Stomach (tissue), 9 donors: ENCODE measurements around the gene CA6. TPM values are rescaled to one million over a fixed set of nuclear protein-coding genes. Genes with fewer than 3 reads are reported as not detected.

Source experiments
- DNase-seq, 2 donors: peaks; one replicate each; pipeline versions ENCODE4 v3.0.0 to v3.0.0-alpha.2; 2013 to 2019
- H3K27ac ChIP-seq, 5 donors: fragments of 200-600 bp in 4 of 5; sonication (generic) in 4 of 5; one replicate each; pipeline ENCODE4 v1.5.1; 2013 to 2019; ENCODE audit warnings: mild to moderate bottlenecking in 1 of 5, moderate library complexity in 1 of 5
- H3K27me3 ChIP-seq, 3 donors: fragments of 200-600 bp; sonication (generic); one replicate each; pipeline ENCODE4 v1.5.1; 2017 to 2019; ENCODE audit warnings: mixed run types in 1 of 3
- H3K36me3 ChIP-seq, 4 donors: fragments of 200-600 bp; sonication (generic); 1 replicate in 3 of 4; 2 replicates in 1 of 4; pipeline ENCODE4 v1.5.1; 2016 to 2019
- H3K4me1 ChIP-seq, 4 donors: fragments of 200-600 bp; sonication (generic); one replicate each; pipeline ENCODE4 v1.5.1; 2016 to 2019
- H3K4me3 ChIP-seq, 4 donors: fragments of 200-600 bp; sonication (generic) in 3 of 4; one replicate each; pipeline ENCODE4 v1.5.1; 2016 to 2019; ENCODE audit warnings: mild to moderate bottlenecking in 1 of 4
- H3K9me3 ChIP-seq, 4 donors: fragments of 200-600 bp; sonication (generic); one replicate each; pipeline ENCODE4 v1.5.1; 2016 to 2019
- CTCF ChIP-seq, 7 experiments: fragments of 450-650 bp in 4 of 7; fragments of 200-600 bp in 3 of 7; sonication (generic) in 3 of 7; IDR thresholded peaks; one replicate each; pipeline ENCODE4 v1.5.1; 2016 to 2019; ENCODE audit warnings: antibody characterized with exemption in 7 of 7, control low read depth in 2 of 7, mild to moderate bottlenecking in 1 of 7
- EP300 ChIP-seq: sonication (generic); formaldehyde crosslinking; IDR thresholded peaks from one replicate; pipeline ENCODE4 v1.6.1; 2017; ENCODE audit warnings: antibody characterized with exemption
- POLR2A ChIP-seq, 4 donors: fragments of 450-650 bp; IDR thresholded peaks; one replicate each; pipeline ENCODE4 v1.6.1; 2016; ENCODE audit warnings: antibody characterized with exemption in 4 of 4, control low read depth in 2 of 4, mild to moderate bottlenecking in 1 of 4, moderate library complexity in 1 of 4
- POLR2AphosphoS5 ChIP-seq, 3 donors: sonication (generic); formaldehyde crosslinking; IDR thresholded peaks; one replicate each; pipeline ENCODE4 v1.6.1; 2016; ENCODE audit warnings: antibody characterized with exemption in 3 of 3
- WGBS, 5 donors: extraction: QIAGEN DNeasy Blood & Tissue Kit in 3 of 5; methylation state at CpG; one replicate each; pipeline versions ENCODE4 v1.1.5 to v1.1.7; 2013 to 2018; 5-methylcytosine and 5-hydroxymethylcytosine counted together
- intact Hi-C: fragments of 100-400 bp; cut with DNase I; formaldehyde crosslinking; loops from one replicate; pipeline ENCODE4 v1.15.1; 2023; ENCODE audit warnings: low total_unique reads
- polyA plus RNA-seq, 3 donors: library from polyadenylated mRNA; stranded (reverse); fragments of 200-250 nt; gene quantifications; one replicate each; pipeline ENCODE4 v1.2.3, GENCODE V29; 2013
- total RNA-seq, 5 donors: library from RNA; depleted of rRNA; stranded (reverse); fragments of >200 nt; gene quantifications; one replicate each; pipeline versions ENCODE4 v1.1.0 to v1.2.3, GENCODE V29; 2014 to 2016
- donor health status: healthy with polysubstance abuse.
- donor health status: Bipolar disorder and iron deficiency.
- donor health status: healthy.

CA6 gene
- total and polyA plus RNA-seq, 8 donors = not detected

GRCh38 chr1:8937701-8938100 is 8.0 kb upstream of the CA6 start:
- H3K4me3 ChIP-seq = no peak overlapping the region
- H3K27ac ChIP-seq = no peak overlapping the region
- peaks cover 0 to 14% (median 0%) of the 10 kb centered on the region in 4 donors for H3K4me1 ChIP-seq
- no peak for DNase-seq
- H3K36me3 ChIP-seq = no peaks in the 10 kb centered on the region
- intact Hi-C loops = no loop called here
- H3K9me3 ChIP-seq = no peaks in the 10 kb centered on the region
- WGBS, 5 donors = 81 to 93% (median 83%) methylated on average over 4 of the region's 4 CpGs
- H3K27me3 ChIP-seq = no peaks in the 10 kb centered on the region
- TF ChIP-seq EP300 (no peak), POLR2A (IDR thresholded peaks at IDR 0.05) (no peak), POLR2AphosphoS5 (IDR thresholded peaks at IDR 0.05) (no peak), CTCF (IDR thresholded peaks at IDR 0.05) (no peak)

GRCh38 chr1:8938232-8938999 is 7.3 kb upstream of the CA6 start:
- intact Hi-C loops = no loop called here
- H3K27me3 ChIP-seq = no peaks in the 10 kb centered on the region
- no peak overlapping the region for H3K4me3 ChIP-seq
- no peaks in the 10 kb centered on the region for H3K36me3 ChIP-seq
- H3K9me3 ChIP-seq = no peaks in the 10 kb centered on the region
- no peak overlapping the region for H3K27ac ChIP-seq
- TF ChIP-seq POLR2A (IDR thresholded peaks at IDR 0.05) (no peak), EP300 (no peak), CTCF (IDR thresholded peaks at IDR 0.05) (no peak), POLR2AphosphoS5 (IDR thresholded peaks at IDR 0.05) (no peak)
- peaks cover 0 to 14% (median 0%) of the 10 kb centered on the region in 4 donors for H3K4me1 ChIP-seq
- DNase-seq = peak in 1 of 2 donors; percentile 30
- 60 to 72% (median 67%) methylated on average over 7 of the region's 7 CpGs for WGBS, 5 donors

- Histone ChIP-seq H3K4me3 (no peak overlapping the region), H3K27ac (no peak overlapping the region), H3K9me3 (no peaks in the 10 kb centered on the region), H3K27me3 (no peaks in the 10 kb centered on the region), H3K4me1 (peaks cover 0 to 14% (median 0%) of the 10 kb centered on the region in 4 donors), H3K36me3 (no peaks in the 10 kb centered on the region)
- no peak for DNase-seq
- WGBS, 5 donors = 71 to 88% (median 77%) methylated on average over 2 of the region's 2 CpGs
- intact Hi-C loops = no loop called here
- no peak for TF ChIP-seq POLR2A (IDR thresholded peaks at IDR 0.05)
- TF ChIP-seq POLR2AphosphoS5 (IDR thresholded peaks at IDR 0.05) = no peak
- no peak for TF ChIP-seq EP300
- no peak for TF ChIP-seq CTCF (IDR thresholded peaks at IDR 0.05)
Measured at GRCh38 chr1:8939000-8939265, 6.7 kb upstream of the CA6 start.

GRCh38 chr1:8939362-8939995 is 6.2 kb upstream of the CA6 start:
- TF ChIP-seq POLR2AphosphoS5 (IDR thresholded peaks at IDR 0.05) (peak in 1 of 3 donors; percentile 17), POLR2A (IDR thresholded peaks at IDR 0.05) (no peak)
- Histone ChIP-seq H3K4me1 (peaks cover 0 to 14% (median 0%) of the 10 kb centered on the region in 4 donors), H3K4me3 (no peak overlapping the region), H3K36me3 (no peaks in the 10 kb centered on the region), H3K27ac (peak overlapping the region in 1 of 5 donors; percentile 17), H3K9me3 (no peaks in the 10 kb centered on the region), H3K27me3 (no peaks in the 10 kb centered on the region)
- 64 to 74% (median 66%) methylated on average over 6 of the region's 6 CpGs for WGBS, 5 donors
- intact Hi-C loops = no loop called here
- DNase-seq = peak in 1 of 2 donors; percentile 21

GRCh38 chr1:8941906-8942305 is 3.8 kb upstream of the CA6 start:
- peak in 1 of 2 donors; percentile 56 for DNase-seq
- 69 to 76% (median 74%) methylated on average over 6 of the region's 6 CpGs for WGBS, 5 donors
- Histone ChIP-seq H3K27ac (no peak overlapping the region), H3K36me3 (no peaks in the 10 kb centered on the region), H3K27me3 (no peaks in the 10 kb centered on the region), H3K9me3 (no peaks in the 10 kb centered on the region), H3K4me3 (no peak overlapping the region), H3K4me1 (peaks cover 0 to 14% (median 0%) of the 10 kb centered on the region in 4 donors)
- intact Hi-C loops = no loop called here
- no peak for TF ChIP-seq POLR2AphosphoS5 (IDR thresholded peaks at IDR 0.05)
- TF ChIP-seq POLR2A (IDR thresholded peaks at IDR 0.05) = no peak
- no peak for TF ChIP-seq EP300
- TF ChIP-seq CTCF (IDR thresholded peaks at IDR 0.05) = no peak
